Neural cell (in vitro differentiated cells): ENCODE measurements around the gene ATP11A.

Experiments
- EP300 ChIP-seq: fragments of 450-650 bp; conservative IDR thresholded peaks from 2 replicates; pipeline ENCODE4 v1.6.1; 2014; ENCODE audit warnings: antibody characterized with exemption, mild to moderate bottlenecking, moderate library complexity; ENCODE audit not compliant: poor library complexity, severe bottlenecking
- EZH2 ChIP-seq: fragments of 200-600, 300-800 bp; shearing (Covaris generic), sonication (generic); IDR thresholded peaks from 2 replicates; pipeline ENCODE4 v1.6.1; 2014; ENCODE audit warnings: antibody characterized with exemption, low read length, borderline replicate concordance, mild to moderate bottlenecking; ENCODE audit not compliant: insufficient read depth, poor library complexity, severe bottlenecking
- POLR2AphosphoS5 ChIP-seq: IDR thresholded peaks from 2 replicates; pipeline ENCODE4 v1.6.1; 2012
- RAD21 ChIP-seq: fragments of 450-650 bp; conservative IDR thresholded peaks from 2 replicates; pipeline ENCODE4 v1.6.1; 2014; ENCODE audit warnings: antibody characterized with exemption, mild to moderate bottlenecking, moderate library complexity
- SMC3 ChIP-seq: fragments of 450-650 bp; conservative IDR thresholded peaks from 2 replicates; pipeline ENCODE4 v1.6.1; 2014; ENCODE audit warnings: antibody characterized with exemption, mild to moderate bottlenecking, moderate library complexity; ENCODE audit not compliant: poor library complexity
- TF ChIP-seq, protein P1 (sequence below): fragments of 450-650 bp; IDR thresholded peaks from 2 replicates; pipeline ENCODE4 v1.5.1; 2014; ENCODE audit warnings: antibody characterized with exemption, mild to moderate bottlenecking, moderate library complexity; ENCODE audit not compliant: poor library complexity, severe bottlenecking
- TF ChIP-seq, protein P2 (sequence below): IDR thresholded peaks from 2 replicates; pipeline ENCODE4 v1.6.1; 2012; ENCODE audit warnings: borderline replicate concordance

DNA sequence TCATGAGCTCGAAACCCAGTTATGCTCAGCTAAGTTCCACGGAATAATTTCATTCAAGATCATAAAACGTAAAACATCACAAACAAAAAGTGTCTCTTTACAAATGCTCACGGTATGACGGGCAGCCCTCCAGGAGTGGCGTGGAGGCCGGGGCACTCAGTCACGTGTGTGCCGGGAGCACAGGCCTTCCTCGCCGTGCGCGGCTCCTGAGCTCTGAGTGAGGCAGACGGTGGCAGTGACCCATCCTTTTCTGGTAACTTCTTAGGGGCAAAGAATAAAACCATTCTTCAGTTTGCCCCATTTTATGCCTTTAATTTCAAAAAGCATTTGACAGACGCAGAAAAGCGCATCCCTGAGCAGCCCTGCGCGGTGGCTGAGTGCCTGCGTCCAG, 72.8 kb downstream of the ATP11A start:
- TF ChIP-seq, protein P1, sequence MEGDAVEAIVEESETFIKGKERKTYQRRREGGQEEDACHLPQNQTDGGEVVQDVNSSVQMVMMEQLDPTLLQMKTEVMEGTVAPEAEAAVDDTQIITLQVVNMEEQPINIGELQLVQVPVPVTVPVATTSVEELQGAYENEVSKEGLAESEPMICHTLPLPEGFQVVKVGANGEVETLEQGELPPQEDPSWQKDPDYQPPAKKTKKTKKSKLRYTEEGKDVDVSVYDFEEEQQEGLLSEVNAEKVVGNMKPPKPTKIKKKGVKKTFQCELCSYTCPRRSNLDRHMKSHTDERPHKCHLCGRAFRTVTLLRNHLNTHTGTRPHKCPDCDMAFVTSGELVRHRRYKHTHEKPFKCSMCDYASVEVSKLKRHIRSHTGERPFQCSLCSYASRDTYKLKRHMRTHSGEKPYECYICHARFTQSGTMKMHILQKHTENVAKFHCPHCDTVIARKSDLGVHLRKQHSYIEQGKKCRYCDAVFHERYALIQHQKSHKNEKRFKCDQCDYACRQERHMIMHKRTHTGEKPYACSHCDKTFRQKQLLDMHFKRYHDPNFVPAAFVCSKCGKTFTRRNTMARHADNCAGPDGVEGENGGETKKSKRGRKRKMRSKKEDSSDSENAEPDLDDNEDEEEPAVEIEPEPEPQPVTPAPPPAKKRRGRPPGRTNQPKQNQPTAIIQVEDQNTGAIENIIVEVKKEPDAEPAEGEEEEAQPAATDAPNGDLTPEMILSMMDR: no peak
- TF ChIP-seq EP300 (no peak), SMC3 (no peak), EZH2 (no peak), POLR2AphosphoS5 (no peak), RAD21 (no peak)
- TF ChIP-seq, protein P2, sequence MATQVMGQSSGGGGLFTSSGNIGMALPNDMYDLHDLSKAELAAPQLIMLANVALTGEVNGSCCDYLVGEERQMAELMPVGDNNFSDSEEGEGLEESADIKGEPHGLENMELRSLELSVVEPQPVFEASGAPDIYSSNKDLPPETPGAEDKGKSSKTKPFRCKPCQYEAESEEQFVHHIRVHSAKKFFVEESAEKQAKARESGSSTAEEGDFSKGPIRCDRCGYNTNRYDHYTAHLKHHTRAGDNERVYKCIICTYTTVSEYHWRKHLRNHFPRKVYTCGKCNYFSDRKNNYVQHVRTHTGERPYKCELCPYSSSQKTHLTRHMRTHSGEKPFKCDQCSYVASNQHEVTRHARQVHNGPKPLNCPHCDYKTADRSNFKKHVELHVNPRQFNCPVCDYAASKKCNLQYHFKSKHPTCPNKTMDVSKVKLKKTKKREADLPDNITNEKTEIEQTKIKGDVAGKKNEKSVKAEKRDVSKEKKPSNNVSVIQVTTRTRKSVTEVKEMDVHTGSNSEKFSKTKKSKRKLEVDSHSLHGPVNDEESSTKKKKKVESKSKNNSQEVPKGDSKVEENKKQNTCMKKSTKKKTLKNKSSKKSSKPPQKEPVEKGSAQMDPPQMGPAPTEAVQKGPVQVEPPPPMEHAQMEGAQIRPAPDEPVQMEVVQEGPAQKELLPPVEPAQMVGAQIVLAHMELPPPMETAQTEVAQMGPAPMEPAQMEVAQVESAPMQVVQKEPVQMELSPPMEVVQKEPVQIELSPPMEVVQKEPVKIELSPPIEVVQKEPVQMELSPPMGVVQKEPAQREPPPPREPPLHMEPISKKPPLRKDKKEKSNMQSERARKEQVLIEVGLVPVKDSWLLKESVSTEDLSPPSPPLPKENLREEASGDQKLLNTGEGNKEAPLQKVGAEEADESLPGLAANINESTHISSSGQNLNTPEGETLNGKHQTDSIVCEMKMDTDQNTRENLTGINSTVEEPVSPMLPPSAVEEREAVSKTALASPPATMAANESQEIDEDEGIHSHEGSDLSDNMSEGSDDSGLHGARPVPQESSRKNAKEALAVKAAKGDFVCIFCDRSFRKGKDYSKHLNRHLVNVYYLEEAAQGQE: no peak
